ENCODE measurements around the gene ICAM2.

The ICAM2 gene

DNA sequence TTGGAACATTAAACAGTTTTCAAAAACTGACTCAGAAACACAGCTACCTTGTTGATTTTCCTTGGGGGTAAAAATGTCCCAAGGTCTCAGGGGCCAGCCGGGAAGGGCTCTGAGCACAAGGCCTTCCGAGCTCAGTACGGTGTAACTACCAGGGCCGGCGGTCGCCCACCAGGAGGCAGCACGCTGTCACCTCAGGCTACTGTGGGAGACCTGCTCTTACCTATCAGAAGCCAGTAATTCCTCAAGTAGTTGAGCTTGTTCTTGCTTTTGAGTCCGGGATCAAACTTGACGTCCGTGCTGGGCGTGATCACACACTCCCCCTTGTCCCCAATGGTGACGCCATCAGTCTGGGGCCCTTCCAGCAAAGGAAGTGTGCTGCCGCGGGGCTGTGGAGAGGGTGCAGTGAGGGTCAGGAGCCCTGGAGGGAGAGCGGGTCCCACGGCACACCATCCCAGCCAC is 43.4 kb upstream of the ICAM2 start:
- H3K4me3 ChIP-seq (ENCODE audit: low read depth, low read length): no peak overlapping the region

DNA sequence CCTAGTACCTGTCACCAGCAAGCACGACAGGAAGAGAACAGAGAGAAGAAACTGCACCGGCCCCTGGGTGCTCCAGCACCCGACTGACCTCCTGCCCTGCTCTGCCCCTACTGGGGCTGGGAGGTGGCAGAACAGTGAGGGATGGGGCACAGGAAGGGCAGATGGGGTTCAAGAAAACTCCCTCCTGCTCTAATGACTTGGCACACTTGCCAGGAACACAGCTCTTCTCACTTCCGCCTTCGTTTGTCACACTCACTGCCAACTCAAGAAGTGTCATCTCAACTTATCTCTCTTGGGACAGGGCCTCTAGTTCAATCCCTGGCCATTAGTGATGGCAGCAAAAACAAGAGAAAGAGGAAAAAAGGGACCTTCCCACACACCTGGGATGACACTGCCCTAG is 42.7 kb upstream of the ICAM2 start:
- TF ChIP-seq, protein P1, sequence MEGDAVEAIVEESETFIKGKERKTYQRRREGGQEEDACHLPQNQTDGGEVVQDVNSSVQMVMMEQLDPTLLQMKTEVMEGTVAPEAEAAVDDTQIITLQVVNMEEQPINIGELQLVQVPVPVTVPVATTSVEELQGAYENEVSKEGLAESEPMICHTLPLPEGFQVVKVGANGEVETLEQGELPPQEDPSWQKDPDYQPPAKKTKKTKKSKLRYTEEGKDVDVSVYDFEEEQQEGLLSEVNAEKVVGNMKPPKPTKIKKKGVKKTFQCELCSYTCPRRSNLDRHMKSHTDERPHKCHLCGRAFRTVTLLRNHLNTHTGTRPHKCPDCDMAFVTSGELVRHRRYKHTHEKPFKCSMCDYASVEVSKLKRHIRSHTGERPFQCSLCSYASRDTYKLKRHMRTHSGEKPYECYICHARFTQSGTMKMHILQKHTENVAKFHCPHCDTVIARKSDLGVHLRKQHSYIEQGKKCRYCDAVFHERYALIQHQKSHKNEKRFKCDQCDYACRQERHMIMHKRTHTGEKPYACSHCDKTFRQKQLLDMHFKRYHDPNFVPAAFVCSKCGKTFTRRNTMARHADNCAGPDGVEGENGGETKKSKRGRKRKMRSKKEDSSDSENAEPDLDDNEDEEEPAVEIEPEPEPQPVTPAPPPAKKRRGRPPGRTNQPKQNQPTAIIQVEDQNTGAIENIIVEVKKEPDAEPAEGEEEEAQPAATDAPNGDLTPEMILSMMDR (IDR thresholded peaks at IDR 0.05; ENCODE audit: low read depth, low read length): no peak

More for the DNA sequence above, 43.4 kb upstream of the ICAM2 start:
- TF ChIP-seq, protein P1 (IDR thresholded peaks at IDR 0.05; ENCODE audit: low read depth, low read length): no peak; the same call in 1 of the 2 replicates

DNA sequence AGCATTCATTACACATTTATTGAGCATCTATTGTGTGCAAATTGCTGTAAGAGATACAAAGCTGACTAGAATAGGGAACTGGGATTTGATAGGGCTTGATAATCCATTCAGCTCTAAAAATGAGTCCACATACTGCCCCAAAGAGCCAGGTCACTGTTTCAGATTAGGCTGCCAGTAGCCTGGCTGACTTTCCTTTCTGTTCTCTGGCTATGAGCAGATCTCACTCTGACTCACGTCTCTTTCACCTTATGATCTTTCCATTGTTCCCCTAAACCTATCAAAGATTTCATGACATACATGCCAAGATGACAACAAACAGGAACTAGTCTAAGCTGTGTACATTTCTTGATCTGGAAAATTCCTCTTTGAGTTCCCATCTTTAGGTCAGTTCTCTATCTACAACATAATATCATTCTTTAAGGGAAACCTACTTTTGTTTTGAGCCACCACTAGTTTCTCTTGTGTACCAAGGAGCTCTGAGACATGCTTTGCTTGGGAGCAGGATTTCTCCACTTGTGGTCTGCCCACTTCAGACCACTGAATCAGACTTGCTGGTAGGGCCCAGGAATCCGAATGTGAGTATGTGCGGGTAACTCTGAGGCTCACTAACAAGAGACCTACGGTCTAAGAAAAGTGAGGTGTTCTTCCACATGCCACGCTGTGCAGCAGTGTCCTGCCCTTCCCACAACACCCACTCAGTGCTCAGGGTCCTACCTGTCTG is 40.9 kb upstream of the ICAM2 start:
- TF ChIP-seq, protein P1 (IDR thresholded peaks at IDR 0.05; ENCODE audit: low read depth, low read length): no peak
- H3K4me3 ChIP-seq (ENCODE audit: low read depth, low read length): no peak overlapping the region

More for the DNA sequence above, 42.7 kb upstream of the ICAM2 start:
- H3K4me3 ChIP-seq (ENCODE audit: low read depth, low read length): no peak overlapping the region

DNA sequence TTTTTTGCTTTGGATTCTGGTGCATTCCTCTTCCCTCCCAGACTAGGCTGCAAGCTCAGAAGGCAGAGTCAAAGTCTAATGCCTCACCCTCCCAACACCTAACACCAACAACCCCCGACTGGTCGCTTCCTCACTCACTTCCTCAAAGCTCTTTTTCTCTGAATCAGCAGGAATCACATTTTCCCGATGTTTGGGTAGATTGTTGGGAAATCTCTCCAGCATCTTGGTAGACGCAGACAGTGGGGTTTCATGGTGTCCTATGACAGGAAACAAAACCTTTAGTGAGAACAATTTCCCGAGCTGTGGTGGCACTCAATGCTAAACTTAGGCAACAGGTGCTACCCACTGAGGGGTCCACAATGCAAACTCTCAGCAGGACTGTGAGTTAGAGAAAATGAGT is 39.9 kb upstream of the ICAM2 start:
- no peak overlapping the region for H3K4me3 ChIP-seq (ENCODE audit: low read depth, low read length)
- TF ChIP-seq, protein P1 (IDR thresholded peaks at IDR 0.05; ENCODE audit: low read depth, low read length): no peak

DNA sequence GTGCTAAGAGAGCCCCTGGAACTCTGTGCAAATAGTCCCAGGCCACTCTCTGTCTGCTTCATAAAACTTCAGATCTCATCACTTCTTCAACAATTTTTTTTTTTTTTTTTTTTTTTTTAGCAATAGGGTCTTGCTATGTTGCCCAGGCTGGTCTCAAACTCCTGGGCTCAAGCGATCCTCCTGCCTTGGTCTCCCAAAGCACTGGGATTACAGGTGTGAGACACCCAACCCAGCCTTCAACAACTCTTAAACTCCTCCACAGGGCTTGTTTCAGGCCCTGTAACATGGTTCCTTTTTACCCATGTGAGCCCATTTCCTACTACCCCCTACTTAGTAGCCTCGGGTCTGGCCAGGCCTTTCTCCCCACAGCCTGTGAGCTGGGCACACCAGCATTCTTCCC is 39.3 kb upstream of the ICAM2 start:
- TF ChIP-seq, protein P1 (IDR thresholded peaks at IDR 0.05; ENCODE audit: low read depth, low read length): no peak
- H3K4me3 ChIP-seq (ENCODE audit: low read depth, low read length): no peak overlapping the region

DNA sequence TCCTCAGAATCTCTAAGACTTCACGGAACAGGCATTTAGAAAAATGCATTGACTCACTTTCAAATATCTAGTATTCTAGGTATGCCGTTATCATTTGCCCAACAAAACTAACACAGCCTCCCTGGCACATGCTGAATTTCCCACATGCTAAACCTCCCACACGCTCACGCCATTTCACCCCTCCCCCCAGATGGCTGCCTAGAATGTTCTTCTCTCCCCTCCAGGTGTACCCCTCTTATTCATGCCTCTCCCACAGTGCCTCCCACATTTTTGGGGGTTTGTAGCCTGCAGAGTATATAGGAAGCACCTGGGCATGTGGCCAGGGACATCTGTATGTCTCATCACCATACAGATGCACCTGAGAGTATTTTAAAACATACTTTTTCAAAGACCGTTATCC is 38.2 kb upstream of the ICAM2 start:
- TF ChIP-seq, protein P1 (IDR thresholded peaks at IDR 0.05; ENCODE audit: low read depth, low read length): no peak
- H3K4me3 ChIP-seq (ENCODE audit: low read depth, low read length): no peak overlapping the region

DNA sequence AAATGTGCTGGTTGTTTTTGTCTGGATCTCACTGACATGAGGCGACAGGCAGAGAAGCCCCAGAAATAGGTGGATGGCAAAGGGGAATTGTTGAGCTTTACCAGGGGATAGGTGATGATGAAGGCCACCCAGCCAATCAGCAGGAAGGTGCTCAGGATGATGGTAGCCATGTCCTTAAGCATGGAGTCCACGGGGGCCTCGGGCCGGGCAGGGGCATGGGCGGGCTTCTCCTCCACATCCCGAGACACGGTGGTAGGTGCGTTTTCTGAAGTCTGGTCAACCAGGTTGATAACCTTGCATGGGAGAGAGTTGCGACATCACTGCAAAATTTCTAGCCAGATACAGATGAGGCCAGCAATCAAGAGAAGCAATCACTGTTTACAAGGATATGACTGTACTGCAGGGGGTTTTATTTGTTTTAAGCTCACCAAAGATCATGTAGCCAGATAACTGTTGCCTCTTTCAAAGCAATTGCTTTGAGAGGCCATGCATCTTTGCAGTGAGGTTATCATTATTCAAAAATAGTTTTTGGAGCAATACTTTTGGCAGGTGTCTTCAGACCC is 37.3 kb upstream of the ICAM2 start:
- TF ChIP-seq, protein P1 (IDR thresholded peaks at IDR 0.05; ENCODE audit: low read depth, low read length): no peak
- no peak overlapping the region for H3K4me3 ChIP-seq (ENCODE audit: low read depth, low read length)
